Thymus (tissue), 11 donors: ENCODE results near the gene MIPOL1. TPM values are rescaled to one million over a fixed set of nuclear protein-coding genes. Genes with fewer than 3 reads are reported as not detected.
"Not testable (repeated sequence)": the region's sequence is repeated elsewhere in the genome, so short reads cannot be mapped to it uniquely, and the experiment has no call there.

Experiments
- DNase-seq, 9 donors: peaks; one replicate each; pipeline ENCODE4 v3.0.0-alpha.2; 2013; ENCODE audit warnings: low spot score in 9 of 9, low read depth in 6 of 9, missing footprints in 1 of 9
- H3K27ac ChIP-seq, 2 donors: one replicate each; pipeline ENCODE4 v1.5.1; 2013; ENCODE audit warnings: control low read depth in 1 of 2, low read depth in 1 of 2, low read length in 1 of 2, mild to moderate bottlenecking in 1 of 2, moderate library complexity in 1 of 2
- H3K27me3 ChIP-seq, 2 donors: one replicate each; pipeline ENCODE4 v1.5.1; 2013; ENCODE audit warnings: low read length in 1 of 2; ENCODE audit not compliant: control insufficient read depth in 2 of 2, insufficient read depth in 1 of 2
- H3K36me3 ChIP-seq, 2 donors: one replicate each; pipeline ENCODE4 v1.5.1; 2013; ENCODE audit warnings: low read length in 1 of 2, mild to moderate bottlenecking in 1 of 2, moderate library complexity in 1 of 2; ENCODE audit not compliant: control insufficient read depth in 2 of 2, insufficient read depth in 2 of 2
- H3K4me1 ChIP-seq, 2 donors: one replicate each; pipeline ENCODE4 v1.5.1; 2013; ENCODE audit warnings: low read length in 2 of 2; ENCODE audit not compliant: control insufficient read depth in 2 of 2, insufficient read depth in 2 of 2
- H3K4me3 ChIP-seq, 2 donors: one replicate each; pipeline ENCODE4 v1.5.1; 2013; ENCODE audit warnings: low read length in 2 of 2, control low read depth in 1 of 2, mild to moderate bottlenecking in 1 of 2
- H3K9me3 ChIP-seq, 2 donors: one replicate each; pipeline ENCODE4 v1.5.1; 2013; ENCODE audit warnings: low read length in 1 of 2, mild to moderate bottlenecking in 1 of 2; ENCODE audit not compliant: control insufficient read depth in 2 of 2, insufficient read depth in 1 of 2
- WGBS: extraction: QIAGEN DNeasy Blood & Tissue Kit; methylation state at CpG from one replicate; pipeline ENCODE4 v1.1.7; 2013; 5-methylcytosine and 5-hydroxymethylcytosine counted together
- polyA plus RNA-seq: library from polyadenylated mRNA; stranded (reverse); fragments of 200-250 nt; gene quantifications from one replicate; pipeline ENCODE4 v1.2.3, GENCODE V29; 2013
- total RNA-seq: library from RNA; stranded (reverse); fragments of 120-200 nt; gene quantifications from one replicate; pipeline ENCODE4 v1.2.4, GENCODE V29; 2013
- donor health status: healthy.

The MIPOL1 gene
- total and polyA plus RNA-seq, 2 donors: 2.1 to 2.5 TPM

DNA sequence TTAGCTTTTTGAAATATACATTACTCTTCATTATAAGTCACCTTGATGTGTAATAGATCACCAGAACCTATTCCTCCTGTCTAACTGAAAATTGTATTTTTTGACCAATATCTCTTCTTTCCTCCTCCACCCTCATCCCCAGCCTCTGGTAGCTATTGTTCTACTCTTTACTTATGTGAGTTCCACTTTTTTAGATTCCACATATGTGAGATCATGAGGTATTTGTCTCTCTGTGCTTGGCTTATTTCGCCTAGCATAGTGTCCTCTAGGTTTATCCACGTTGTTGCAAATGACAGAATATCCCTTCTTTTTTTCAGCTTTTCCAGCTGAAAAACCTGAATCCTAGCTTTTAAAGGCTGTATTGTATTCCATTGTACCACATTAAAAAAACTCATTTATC lies 82.1 kb downstream of the MIPOL1 start:
- H3K4me3 ChIP-seq: no peak overlapping the region
- H3K27me3 ChIP-seq: no peaks in the 10 kb centered on the region

GRCh38 chr14:37284760-37285159 lies 87.0 kb downstream of the MIPOL1 start:
- H3K9me3 ChIP-seq: no peaks in the 10 kb centered on the region
- DNase-seq: no peak
- H3K27me3 ChIP-seq: no peaks in the 10 kb centered on the region
- H3K4me3 ChIP-seq: no peak overlapping the region
- no peak overlapping the region for H3K27ac ChIP-seq
- H3K4me1 ChIP-seq: no peaks in the 10 kb centered on the region
- no peaks in the 10 kb centered on the region for H3K36me3 ChIP-seq

More for the DNA sequence above, 82.1 kb downstream of the MIPOL1 start:
- DNase-seq: no peak
- no peaks in the 10 kb centered on the region for H3K36me3 ChIP-seq
- WGBS: 93% methylated on average over 2 of the region's 2 CpGs
- H3K27ac ChIP-seq: no peak overlapping the region
- H3K9me3 ChIP-seq: no peaks in the 10 kb centered on the region
- H3K4me1 ChIP-seq: no peaks in the 10 kb centered on the region

- WGBS: 93% methylated on average over 5 of the region's 5 CpGs
- H3K27me3 ChIP-seq: no peaks in the 10 kb centered on the region
- no peaks in the 10 kb centered on the region for H3K36me3 ChIP-seq
Observed at GRCh38 chr14:37285220-37285619, 87.5 kb downstream of the MIPOL1 start.

DNA sequence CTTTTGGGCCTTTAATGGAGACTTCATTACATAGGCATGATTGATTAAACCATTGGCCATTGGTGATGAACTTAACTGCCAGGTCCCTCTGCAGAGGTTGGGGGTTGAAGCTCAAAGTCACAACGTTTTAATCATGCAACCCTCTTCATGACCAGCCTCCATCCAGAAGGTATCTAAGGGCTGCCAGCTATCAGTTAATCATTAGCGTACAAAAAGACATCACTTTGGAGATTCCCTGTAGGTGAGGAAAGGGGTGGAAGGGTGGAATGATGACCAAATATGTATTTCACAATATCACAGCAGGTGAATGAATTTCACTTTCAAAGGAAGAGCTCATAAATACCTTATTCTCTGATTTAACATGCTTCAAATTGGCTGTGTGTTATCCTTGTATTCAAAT lies 92.0 kb downstream of the MIPOL1 start:
- Histone ChIP-seq H3K27me3 (no peaks in the 10 kb centered on the region), H3K9me3 (no peaks in the 10 kb centered on the region), H3K4me1 (no peaks in the 10 kb centered on the region), H3K4me3 (no peak overlapping the region), H3K27ac (no peak overlapping the region), H3K36me3 (no peaks in the 10 kb centered on the region)
- 43% methylated on average over 2 of the region's 2 CpGs for WGBS
- DNase-seq: no peak

More at GRCh38 chr14:37285220-37285619, 87.5 kb downstream of the MIPOL1 start:
- DNase-seq: no peak
- Histone ChIP-seq H3K9me3 (no peaks in the 10 kb centered on the region), H3K27ac (no peak overlapping the region), H3K4me1 (no peaks in the 10 kb centered on the region), H3K4me3 (no peak overlapping the region)

DNA sequence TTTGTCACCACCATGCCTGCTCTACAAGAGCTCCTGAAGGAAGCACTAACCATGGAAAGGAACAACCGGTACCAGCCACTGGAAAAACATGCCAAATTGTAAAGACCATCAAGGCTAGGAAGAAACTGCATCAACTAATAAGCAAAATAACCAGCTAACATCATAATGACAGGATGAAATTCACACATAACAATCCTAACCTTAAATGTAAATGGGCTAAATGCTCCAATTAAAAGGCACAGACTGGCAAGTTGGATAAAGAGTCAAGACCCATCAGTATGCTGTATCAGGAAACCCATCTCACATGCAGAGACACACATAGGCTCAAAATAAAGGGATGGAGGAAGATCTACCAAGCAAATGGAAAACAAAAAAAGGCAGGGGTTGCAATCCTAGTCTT lies 97.5 kb downstream of the MIPOL1 start:
- 92% methylated on average over 1 of the region's 1 CpG for WGBS
- H3K4me3 ChIP-seq, H3K27ac ChIP-seq, DNase-seq, H3K36me3 ChIP-seq, H3K4me1 ChIP-seq, H3K27me3 ChIP-seq, H3K9me3 ChIP-seq: not testable (repeated sequence)

DNA sequence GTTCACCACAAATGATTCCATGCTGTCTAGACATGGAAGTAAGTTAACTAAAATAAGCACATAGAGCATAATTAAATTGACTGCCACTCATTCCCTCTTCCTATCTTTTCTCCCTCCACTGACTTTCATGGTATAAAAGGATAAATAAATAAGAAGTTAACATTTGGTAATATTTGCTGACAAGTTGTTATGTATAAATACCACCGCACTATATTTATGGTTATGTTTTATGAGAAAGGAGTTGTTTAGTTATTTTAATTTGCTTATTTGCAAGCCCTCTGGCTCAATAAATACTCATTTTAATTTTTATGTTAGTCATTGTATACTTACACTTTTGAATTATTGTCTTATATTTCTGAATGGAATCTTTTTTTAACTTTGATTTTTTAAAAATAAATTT lies 113.5 kb downstream of the MIPOL1 start:
- no peak overlapping the region for H3K4me3 ChIP-seq
- no peaks in the 10 kb centered on the region for H3K27me3 ChIP-seq
- WGBS: 94% methylated on average over 1 of the region's 1 CpG
- no peaks in the 10 kb centered on the region for H3K9me3 ChIP-seq
- no peak for DNase-seq
- H3K27ac ChIP-seq: no peak overlapping the region
- H3K4me1 ChIP-seq: no peaks in the 10 kb centered on the region
- H3K36me3 ChIP-seq: no peaks in the 10 kb centered on the region

- H3K4me3 ChIP-seq: no peak overlapping the region
- H3K27me3 ChIP-seq: no peaks in the 10 kb centered on the region
- H3K4me1 ChIP-seq: no peaks in the 10 kb centered on the region
- H3K9me3 ChIP-seq: no peaks in the 10 kb centered on the region
- 93% methylated on average over 2 of the region's 2 CpGs for WGBS
- DNase-seq: no peak
- no peaks in the 10 kb centered on the region for H3K36me3 ChIP-seq
- H3K27ac ChIP-seq: no peak overlapping the region
Observed at GRCh38 chr14:37318938-37319337, 121.2 kb downstream of the MIPOL1 start.

DNA sequence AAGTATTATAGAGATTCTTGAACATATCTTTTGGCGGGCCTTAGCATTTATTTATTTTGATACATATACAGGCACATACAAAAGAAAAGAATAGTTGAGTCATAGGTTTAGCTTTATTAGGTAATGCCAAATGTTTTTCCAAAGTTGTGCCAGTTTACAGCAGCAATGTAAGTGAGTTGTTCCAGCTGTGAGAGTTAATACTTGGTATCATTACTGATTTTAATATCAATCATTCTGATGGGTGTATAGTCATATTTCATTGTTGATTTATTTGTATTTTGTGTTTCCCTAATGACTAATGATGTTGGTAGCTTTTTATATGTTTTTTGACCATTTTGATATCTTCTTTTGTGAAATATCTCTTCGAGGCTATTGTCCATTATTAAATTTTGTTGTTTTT lies 122.4 kb downstream of the MIPOL1 start:
- Histone ChIP-seq H3K36me3 (no peaks in the 10 kb centered on the region), H3K27me3 (no peaks in the 10 kb centered on the region), H3K9me3 (no peaks in the 10 kb centered on the region), H3K4me3 (no peak overlapping the region), H3K27ac (no peak overlapping the region), H3K4me1 (no peaks in the 10 kb centered on the region)
- WGBS: 82% methylated on average over 2 of the region's 2 CpGs
- no peak for DNase-seq

GRCh38 chr14:37325332-37325731 lies 127.6 kb downstream of the MIPOL1 start:
- no peaks in the 10 kb centered on the region for H3K36me3 ChIP-seq

DNA sequence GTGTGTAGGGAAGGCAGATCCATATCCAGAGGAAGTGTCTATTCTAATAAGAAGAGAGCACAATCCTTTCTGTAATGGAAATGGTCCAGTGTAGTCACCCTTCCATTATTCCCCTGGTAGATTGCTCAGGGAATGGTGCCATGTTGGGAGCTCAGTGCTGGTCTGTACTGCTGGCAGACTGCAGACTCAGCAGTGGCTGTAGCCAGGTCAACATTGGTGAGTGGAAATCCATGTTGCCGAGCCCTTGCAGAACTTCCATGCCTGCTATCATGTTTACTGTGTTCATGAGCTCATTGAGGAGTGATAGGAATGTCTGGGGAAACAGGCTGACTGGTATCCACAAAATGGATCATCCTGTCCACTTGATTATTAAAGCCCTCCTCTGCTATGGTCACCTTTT lies 128.7 kb downstream of the MIPOL1 start:
- no peak overlapping the region for H3K4me3 ChIP-seq
- no peak overlapping the region for H3K27ac ChIP-seq
- no peaks in the 10 kb centered on the region for H3K36me3 ChIP-seq
- no peak for DNase-seq
- no peaks in the 10 kb centered on the region for H3K27me3 ChIP-seq
- no peaks in the 10 kb centered on the region for H3K9me3 ChIP-seq
- WGBS: 90% methylated on average over 1 of the region's 1 CpG
- H3K4me1 ChIP-seq: no peaks in the 10 kb centered on the region

More at GRCh38 chr14:37325332-37325731, 127.6 kb downstream of the MIPOL1 start:
- no peak for DNase-seq
- H3K9me3 ChIP-seq: no peaks in the 10 kb centered on the region
- H3K4me3 ChIP-seq: no peak overlapping the region
- H3K4me1 ChIP-seq: no peaks in the 10 kb centered on the region
- H3K27ac ChIP-seq: no peak overlapping the region
- H3K27me3 ChIP-seq: no peaks in the 10 kb centered on the region
